ENCODE results near the gene SLC36A1. TPM values are rescaled to one million over a fixed set of nuclear protein-coding genes. Genes with fewer than 3 reads are reported as not detected.

The SLC36A1 gene
- total RNA-seq, 1 experiment from 2014 or later, result 7.4 TPM

GRCh38 chr5:151414536-151414935 is 32.9 kb upstream of the SLC36A1 start:
- H3K9ac ChIP-seq (ENCODE audit: low read length), result no peak overlapping the region
- no peak overlapping the region for H3K27ac ChIP-seq (ENCODE audit: low read depth, low read length)
- no peaks in the 10 kb centered on the region for H3K27me3 ChIP-seq (ENCODE audit: insufficient read depth, low read length)
- no peak for TF ChIP-seq SIN3A (IDR thresholded peaks at IDR 0.05; ENCODE audit: low read depth)
- TF ChIP-seq EGR1 (IDR thresholded peaks at IDR 0.05; ENCODE audit: low read depth), result no peak
- no peak for TF ChIP-seq EZH2phosphoT487 (IDR thresholded peaks at IDR 0.05; ENCODE audit: borderline replicate concordance)
- no peak for TF ChIP-seq POLR2A (IDR thresholded peaks at IDR 0.05; ENCODE audit: borderline replicate concordance, extremely low read depth, insufficient read depth, insufficient read length)
- no peak for TF ChIP-seq ZFX (IDR thresholded peaks at IDR 0.05)
- no peak for TF ChIP-seq YY1 (IDR thresholded peaks at IDR 0.05; ENCODE audit: extremely low read depth, insufficient replicate concordance, low read depth, low read length)
- TF ChIP-seq EZH2 (IDR thresholded peaks at IDR 0.05), result no peak
- TF ChIP-seq, protein P1, sequence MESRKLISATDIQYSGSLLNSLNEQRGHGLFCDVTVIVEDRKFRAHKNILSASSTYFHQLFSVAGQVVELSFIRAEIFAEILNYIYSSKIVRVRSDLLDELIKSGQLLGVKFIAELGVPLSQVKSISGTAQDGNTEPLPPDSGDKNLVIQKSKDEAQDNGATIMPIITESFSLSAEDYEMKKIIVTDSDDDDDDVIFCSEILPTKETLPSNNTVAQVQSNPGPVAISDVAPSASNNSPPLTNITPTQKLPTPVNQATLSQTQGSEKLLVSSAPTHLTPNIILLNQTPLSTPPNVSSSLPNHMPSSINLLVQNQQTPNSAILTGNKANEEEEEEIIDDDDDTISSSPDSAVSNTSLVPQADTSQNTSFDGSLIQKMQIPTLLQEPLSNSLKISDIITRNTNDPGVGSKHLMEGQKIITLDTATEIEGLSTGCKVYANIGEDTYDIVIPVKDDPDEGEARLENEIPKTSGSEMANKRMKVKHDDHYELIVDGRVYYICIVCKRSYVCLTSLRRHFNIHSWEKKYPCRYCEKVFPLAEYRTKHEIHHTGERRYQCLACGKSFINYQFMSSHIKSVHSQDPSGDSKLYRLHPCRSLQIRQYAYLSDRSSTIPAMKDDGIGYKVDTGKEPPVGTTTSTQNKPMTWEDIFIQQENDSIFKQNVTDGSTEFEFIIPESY (IDR thresholded peaks at IDR 0.05; ENCODE audit: extremely low read depth, insufficient replicate concordance, low read length), result no peak
- no peak for TF ChIP-seq FOSL1 (IDR thresholded peaks at IDR 0.05; ENCODE audit: low read depth)
- no peak for TF ChIP-seq JUND (IDR thresholded peaks at IDR 0.05)
- no peak for TF ChIP-seq POLR2AphosphoS5 (IDR thresholded peaks at IDR 0.05; ENCODE audit: low read depth, low read length)
- no peaks in the 10 kb centered on the region for H3K36me3 ChIP-seq (ENCODE audit: control insufficient read depth in 1 of 2, insufficient read depth in 2 of 2, low read length in 2 of 2)
- H3K4me2 ChIP-seq (ENCODE audit: low read length), result no peak overlapping the region
- H4K20me1 ChIP-seq (ENCODE audit: insufficient read depth), result no peaks in the 10 kb centered on the region
- no peaks in the 10 kb centered on the region for H3K79me2 ChIP-seq (ENCODE audit: insufficient read depth, low read length)
- no peaks in the 10 kb centered on the region for H3K9me2 ChIP-seq (ENCODE audit: insufficient read depth)
- DNase-seq (ENCODE audit: low read depth, low spot score) (no peak), ATAC-seq (no peak)
- H3K9me3 ChIP-seq (ENCODE audit: control insufficient read depth in 1 of 2, insufficient read depth in 1 of 2, low read depth in 1 of 2, low read length in 2 of 2), result no peaks in the 10 kb centered on the region; a peak in 1 of 4 replicates
- H3K4me1 ChIP-seq (ENCODE audit: control insufficient read depth in 1 of 2, insufficient read depth in 2 of 2, low read length in 2 of 2), result no peaks in the 10 kb centered on the region
- BruUV-seq (replicated peaks), result no TSS peak
- no peak overlapping the region for H3K4me3 ChIP-seq (replicated peaks in 1 of 2; ENCODE audit: low read depth in 1 of 2, low read length in 2 of 2)
- intact Hi-C loops (cut with micrococcal nuclease), result no loop called here
- ChIA-PET RAD21 (ENCODE audit: low non-redundant PET in 1 of 2, low total read pairs in 2 of 2, uncharacterized antibody in 2 of 2, unreplicated experiment in 2 of 2) (no interaction called here), CTCF (no interaction called here), POLR2A (no interaction called here)
- H2AFZ ChIP-seq (ENCODE audit: low read depth, low read length, poor library complexity, severe bottlenecking), result no peak overlapping the region

All from HCT116 (cell line).